GM18505 (cell line): Measurements from ENCODE around the gene MMRN2.
"Not testable (repeated sequence)": the region's sequence is repeated elsewhere in the genome, so short reads cannot be mapped to it uniquely, and the experiment has no call there.

Source experiments
- ATAC-seq: cut with Tn5 transposase; IDR thresholded peaks from one replicate; pipeline ENCODE4 v1.9.1; 2021; ENCODE audit not compliant: unreplicated experiment
- POLR2A ChIP-seq: IDR thresholded peaks from 4 replicates; pipeline ENCODE4 v1.6.1; 2011; ENCODE audit warnings: borderline replicate concordance; ENCODE audit not compliant: insufficient read depth, insufficient read length; ENCODE audit errors: extremely low read depth

Gene MMRN2

GRCh38 chr10:86957471-86958115 is at the start of gene MMRN2:
Gene MMRN2, minus strand, starts transcription at chr10:86957615. Its CDS starts 74 bp downstream, at chr10:86957541.
- no peak for ATAC-seq
- no peak for TF ChIP-seq POLR2A

- not testable (repeated sequence) for ATAC-seq
These were observed 49.7 kb upstream of the MMRN2 start for GRCh38 chr10:87007124-87007523.

- no peak for ATAC-seq
- TF ChIP-seq POLR2A: no peak
These were observed 43.1 kb upstream of the MMRN2 start for GRCh38 chr10:87000491-87000890.

GRCh38 chr10:86999802-87000403 is 42.5 kb upstream of the MMRN2 start:
- ATAC-seq: not testable (repeated sequence)

GRCh38 chr10:86992929-86993328 is 35.5 kb upstream of the MMRN2 start:
- no peak for ATAC-seq
- no peak for TF ChIP-seq POLR2A

GRCh38 chr10:86992456-86992855 is 35.0 kb upstream of the MMRN2 start:
- no peak for ATAC-seq
- TF ChIP-seq POLR2A: no peak

- not testable (repeated sequence) for ATAC-seq
These were observed 33.9 kb upstream of the MMRN2 start for GRCh38 chr10:86991362-86991761.

- ATAC-seq: no peak
- no peak for TF ChIP-seq POLR2A
These were observed 31.1 kb upstream of the MMRN2 start for GRCh38 chr10:86988520-86988919.

- not testable (repeated sequence) for ATAC-seq
These were observed 27.1 kb upstream of the MMRN2 start for GRCh38 chr10:86984498-86984897.

- TF ChIP-seq POLR2A: no peak
- ATAC-seq: no peak
These were observed 24.3 kb upstream of the MMRN2 start for GRCh38 chr10:86981716-86982115.

- not testable (repeated sequence) for ATAC-seq
These were observed 23.6 kb upstream of the MMRN2 start for GRCh38 chr10:86981020-86981419.

- ATAC-seq: no peak
- no peak for TF ChIP-seq POLR2A
These were observed 22.6 kb upstream of the MMRN2 start for GRCh38 chr10:86979977-86980448.

- ATAC-seq: no peak
- no peak for TF ChIP-seq POLR2A
These were observed 21.9 kb upstream of the MMRN2 start for GRCh38 chr10:86979296-86979818.

- ATAC-seq: not testable (repeated sequence)
These were observed 21.0 kb upstream of the MMRN2 start for GRCh38 chr10:86978457-86978856.
